Umbilical cord (tissue), 2 donors: ENCODE results near the gene ARHGAP20. TPM values are rescaled to one million over a fixed set of nuclear protein-coding genes. Genes with fewer than 3 reads are reported as not detected.
A peak's percentile ranks its signal among the peaks of the same experiment; 100 is the strongest.

Source experiments
- DNase-seq: peaks from one replicate; pipeline ENCODE4 v3.0.0-alpha.2; 2015; ENCODE audit warnings: low spot score
- total RNA-seq: library from RNA; depleted of rRNA; stranded (reverse); fragments of >200 nt; gene quantifications from one replicate; pipeline ENCODE4 v1.2.3, GENCODE V29; 2014; ENCODE audit warnings: low replicate concordance; ENCODE audit not compliant: insufficient read depth

ARHGAP20 gene
- total RNA-seq = 4.6 TPM

GRCh38 chr11:110711776-110712658 is at the start of gene ARHGAP20:
ARHGAP20 (minus strand) TSS chr11:110712437; CDS start chr11:110712231, 206 bp downstream.
- DNase-seq = peak; percentile 85

- DNase-seq = no peak
These were observed 49.8 kb upstream of the ARHGAP20 start for GRCh38 chr11:110761991-110762390.

- no peak for DNase-seq
These were observed 48.9 kb upstream of the ARHGAP20 start for GRCh38 chr11:110761131-110761530.

- DNase-seq = peak; percentile 94
These were observed 47.7 kb upstream of the ARHGAP20 start for GRCh38 chr11:110759972-110760381.

GRCh38 chr11:110757962-110758755 is 45.9 kb upstream of the ARHGAP20 start:
- DNase-seq = no peak

GRCh38 chr11:110757066-110757465 is 44.8 kb upstream of the ARHGAP20 start:
- DNase-seq = no peak

- DNase-seq = peak; percentile 93
These were observed 43.7 kb upstream of the ARHGAP20 start for GRCh38 chr11:110755941-110756340.

GRCh38 chr11:110752890-110753289 is 40.7 kb upstream of the ARHGAP20 start:
- DNase-seq = no peak

- no peak for DNase-seq
These were observed 37.9 kb upstream of the ARHGAP20 start for GRCh38 chr11:110750100-110750499.

GRCh38 chr11:110747531-110747930 is 35.3 kb upstream of the ARHGAP20 start:
- no peak for DNase-seq

- DNase-seq = no peak
These were observed 26.4 kb upstream of the ARHGAP20 start for GRCh38 chr11:110738641-110739040.

GRCh38 chr11:110737593-110737992 is 25.4 kb upstream of the ARHGAP20 start:
- DNase-seq = no peak

- DNase-seq = no peak
These were observed 23.9 kb upstream of the ARHGAP20 start for GRCh38 chr11:110736171-110736553.

- peak; percentile 49 for DNase-seq
These were observed 23.4 kb upstream of the ARHGAP20 start for GRCh38 chr11:110735455-110736170.

GRCh38 chr11:110734790-110735189 is 22.6 kb upstream of the ARHGAP20 start:
- no peak for DNase-seq

GRCh38 chr11:110730773-110731172 is 18.5 kb upstream of the ARHGAP20 start:
- no peak for DNase-seq

GRCh38 chr11:110728883-110729282 is 16.6 kb upstream of the ARHGAP20 start:
- no peak for DNase-seq

GRCh38 chr11:110728476-110728875 is 16.2 kb upstream of the ARHGAP20 start:
- DNase-seq = no peak

- no peak for DNase-seq
These were observed 12.1 kb upstream of the ARHGAP20 start for GRCh38 chr11:110724358-110724757.

GRCh38 chr11:110720431-110721275 is 8.4 kb upstream of the ARHGAP20 start:
- DNase-seq = peak; percentile 94

- DNase-seq = peak; percentile 17
These were observed 4.1 kb upstream of the ARHGAP20 start for GRCh38 chr11:110716361-110716760.
